Type B pancreatic cell (in vitro differentiated cells): ENCODE data around the gene HCN2. TPM values are rescaled to one million over a fixed set of nuclear protein-coding genes. Genes with fewer than 3 reads are reported as not detected.

Experiments
- DNase-seq: peaks from one replicate; pipeline ENCODE4 v3.0.0; 2021; ENCODE audit warnings: mixed read lengths; ENCODE audit not compliant: unreplicated experiment; ENCODE audit errors: extremely low spot score
- H3K27ac Mint-ChIP-seq: 2 replicates; pipeline ENCODE4 v1.8.0; 2021; ENCODE audit warnings: mild to moderate bottlenecking, mixed read lengths
- H3K27me3 Mint-ChIP-seq: 2 replicates; pipeline ENCODE4 v1.8.0; 2021; ENCODE audit warnings: mixed read lengths
- H3K36me3 Mint-ChIP-seq: 2 replicates; pipeline ENCODE4 v1.8.0; 2021; ENCODE audit warnings: mixed read lengths
- H3K4me1 Mint-ChIP-seq: one replicate; pipeline ENCODE4 v1.8.0; 2021; ENCODE audit warnings: mixed read lengths; ENCODE audit not compliant: unreplicated experiment
- H3K4me3 Mint-ChIP-seq: 2 replicates; pipeline ENCODE4 v1.8.0; 2021; ENCODE audit warnings: mild to moderate bottlenecking, mixed read lengths
- H3K9me3 Mint-ChIP-seq: 2 replicates; pipeline ENCODE4 v1.8.0; 2021; ENCODE audit warnings: mixed read lengths
- CTCF ChIP-seq: fragments of 200-600 bp; sonication (generic); conservative IDR thresholded peaks from 2 replicates; pipeline ENCODE4 v1.5.0; 2021; ENCODE audit warnings: antibody characterized with exemption, mild to moderate bottlenecking
- total RNA-seq: library from RNA; stranded (reverse); gene quantifications from 2 replicates; pipeline ENCODE4 v1.2.1, GENCODE V29; 2021; ENCODE audit warnings: low replicate concordance

Gene HCN2
- total RNA-seq, 1 donor from 2014 or later: 1.4 TPM

GRCh38 chr19:621819-622218 lies 32.1 kb downstream of the HCN2 start:
- Mint-ChIP-seq H3K36me3 (peaks cover 9% of the 10 kb centered on the region), H3K4me3 (no peak overlapping the region), H3K27me3 (no peaks in the 10 kb centered on the region), H3K4me1 (no peaks in the 10 kb centered on the region), H3K9me3 (no peaks in the 10 kb centered on the region), H3K27ac (no peak overlapping the region)
- TF ChIP-seq CTCF: no peak
- no peak for DNase-seq

- no peak for DNase-seq
- H3K27ac Mint-ChIP-seq: no peak overlapping the region
- H3K36me3 Mint-ChIP-seq: peaks cover 11% of the 10 kb centered on the region
- H3K4me3 Mint-ChIP-seq: no peak overlapping the region
- no peaks in the 10 kb centered on the region for H3K27me3 Mint-ChIP-seq
- no peak for TF ChIP-seq CTCF
- no peaks in the 10 kb centered on the region for H3K9me3 Mint-ChIP-seq
- H3K4me1 Mint-ChIP-seq: no peaks in the 10 kb centered on the region
These were observed 33.0 kb downstream of the HCN2 start for GRCh38 chr19:622666-623065.

GRCh38 chr19:623175-623916 lies 33.7 kb downstream of the HCN2 start:
- no peak for TF ChIP-seq CTCF
- H3K9me3 Mint-ChIP-seq: no peaks in the 10 kb centered on the region
- DNase-seq: no peak
- peaks cover 11% of the 10 kb centered on the region for H3K36me3 Mint-ChIP-seq
- H3K27me3 Mint-ChIP-seq: no peaks in the 10 kb centered on the region
- no peaks in the 10 kb centered on the region for H3K4me1 Mint-ChIP-seq
- no peak overlapping the region for H3K4me3 Mint-ChIP-seq
- H3K27ac Mint-ChIP-seq: no peak overlapping the region

GRCh38 chr19:623974-624373 lies 34.3 kb downstream of the HCN2 start:
- Mint-ChIP-seq H3K27me3 (no peaks in the 10 kb centered on the region), H3K4me3 (no peak overlapping the region), H3K27ac (no peak overlapping the region), H3K36me3 (peaks cover 12% of the 10 kb centered on the region), H3K4me1 (no peaks in the 10 kb centered on the region), H3K9me3 (no peaks in the 10 kb centered on the region)
- TF ChIP-seq CTCF: no peak
- DNase-seq: no peak

GRCh38 chr19:624433-625109 lies 34.9 kb downstream of the HCN2 start:
- H3K4me3 Mint-ChIP-seq: no peak overlapping the region
- no peak overlapping the region for H3K27ac Mint-ChIP-seq
- no peaks in the 10 kb centered on the region for H3K4me1 Mint-ChIP-seq
- H3K27me3 Mint-ChIP-seq: no peaks in the 10 kb centered on the region
- H3K9me3 Mint-ChIP-seq: no peaks in the 10 kb centered on the region
- TF ChIP-seq CTCF: no peak
- H3K36me3 Mint-ChIP-seq: peaks cover 15% of the 10 kb centered on the region
- no peak for DNase-seq
